Fibroblast of skin of right quadriceps (primary cell): ENCODE results near the gene CRYZ.

Source experiments
- DNase-seq: peaks from one replicate; pipeline ENCODE4 v3.0.0-alpha.2; 2013

Gene CRYZ

GRCh38 chr1:74729741-74730478 lies 2.9 kb downstream of the CRYZ start:
- DNase-seq = peak; percentile 78

- no peak for DNase-seq
Observed at GRCh38 chr1:74728736-74729135, 4.1 kb downstream of the CRYZ start.

- DNase-seq = no peak
Observed at GRCh38 chr1:74726063-74726462, 6.8 kb downstream of the CRYZ start.

- DNase-seq = no peak
Observed at GRCh38 chr1:74717626-74718025, 15.2 kb downstream of the CRYZ start.

- no peak for DNase-seq
Observed at GRCh38 chr1:74716822-74717221, 16.0 kb downstream of the CRYZ start.

GRCh38 chr1:74715806-74716205 lies 17.0 kb downstream of the CRYZ start:
- no peak for DNase-seq

- no peak for DNase-seq
Observed at GRCh38 chr1:74715236-74715502, 17.7 kb downstream of the CRYZ start.

GRCh38 chr1:74714429-74715235 lies 18.2 kb downstream of the CRYZ start:
- peak; percentile 21 for DNase-seq

- no peak for DNase-seq
Observed at GRCh38 chr1:74713849-74714248, 19.0 kb downstream of the CRYZ start.

GRCh38 chr1:74712881-74713280 lies 20.0 kb downstream of the CRYZ start:
- DNase-seq = no peak

GRCh38 chr1:74703386-74704182 lies 29.3 kb downstream of the CRYZ start:
- no peak for DNase-seq

- DNase-seq = no peak
Observed at GRCh38 chr1:74699331-74699730, 33.5 kb downstream of the CRYZ start.

GRCh38 chr1:74697832-74698231 lies 35.0 kb downstream of the CRYZ start:
- DNase-seq = no peak

GRCh38 chr1:74693473-74693872 lies 39.4 kb downstream of the CRYZ start:
- DNase-seq = no peak

- DNase-seq = no peak
Observed at GRCh38 chr1:74690909-74691308, 41.9 kb downstream of the CRYZ start.

GRCh38 chr1:74690364-74690696 lies 42.5 kb downstream of the CRYZ start:
- DNase-seq = no peak

- peak; percentile 54 for DNase-seq
Observed at GRCh38 chr1:74689621-74690363, 43.1 kb downstream of the CRYZ start.

- no peak for DNase-seq
Observed at GRCh38 chr1:74686928-74687327, 45.9 kb downstream of the CRYZ start.

GRCh38 chr1:74684301-74684700 lies 48.5 kb downstream of the CRYZ start:
- DNase-seq = no peak

GRCh38 chr1:74683656-74684055 lies 49.2 kb downstream of the CRYZ start:
- no peak for DNase-seq

- no peak for DNase-seq
Observed at GRCh38 chr1:74681851-74682250, 51.0 kb downstream of the CRYZ start.

GRCh38 chr1:74681449-74681848 lies 51.4 kb downstream of the CRYZ start:
- DNase-seq = no peak

- no peak for DNase-seq
Observed at GRCh38 chr1:74681001-74681400, 51.8 kb downstream of the CRYZ start.
